ENCODE measurements around the gene ENDOG.
"Not testable (repeated sequence)": the region's sequence is repeated elsewhere in the genome, so short reads cannot be mapped to it uniquely, and the experiment has no call there.

The ENDOG gene

GRCh38 chr9:128870128-128870940, 52.0 kb downstream of the ENDOG start:
- DNase-seq: no peak

GRCh38 chr9:128870941-128871265, 52.6 kb downstream of the ENDOG start:
- DNase-seq: not testable (repeated sequence)

Measured in fibroblast of skin of right biceps (primary cell).